GM18507 (cell line): ENCODE measurements around the gene MPZL2.
"Not testable (repeated sequence)": the region's sequence is repeated elsewhere in the genome, so short reads cannot be mapped to it uniquely, and the experiment has no call there.

Experiments
- DNase-seq: peaks from one replicate; pipeline ENCODE4 v3.0.0; 2011; ENCODE audit warnings: low read depth; ENCODE audit not compliant: insufficient read length; ENCODE audit errors: extremely low spot score
- FAIRE-seq: peaks from 2 replicates; lab custom pipeline; 2011; peaks lifted over from hg19 to GRCh38; lab: Jason Lieb, UNC

MPZL2 gene

GRCh38 chr11:118263695-118264568, at the start of gene MPZL2:
Gene MPZL2 (minus strand): TSS chr11:118264297. CDS start chr11:118264153, 144 bp downstream.
- FAIRE-seq (no peak), DNase-seq (no peak)

- no peak for FAIRE-seq
- no peak for DNase-seq
These were observed 49.1 kb upstream of the MPZL2 start for GRCh38 chr11:118313242-118313641.

GRCh38 chr11:118312328-118312727, 48.2 kb upstream of the MPZL2 start:
- FAIRE-seq = no peak

GRCh38 chr11:118311518-118311917, 47.4 kb upstream of the MPZL2 start:
- FAIRE-seq (no peak), DNase-seq (no peak)

More at GRCh38 chr11:118312328-118312727, 48.2 kb upstream of the MPZL2 start:
- DNase-seq = no peak

GRCh38 chr11:118310781-118311485, 46.8 kb upstream of the MPZL2 start:
- DNase-seq (no peak), FAIRE-seq (no peak)

GRCh38 chr11:118310271-118310670, 46.2 kb upstream of the MPZL2 start:
- DNase-seq (no peak), FAIRE-seq (no peak)

GRCh38 chr11:118308995-118309528, 45.0 kb upstream of the MPZL2 start:
- not testable (repeated sequence) for DNase-seq, FAIRE-seq

- no peak for FAIRE-seq
These were observed 42.5 kb upstream of the MPZL2 start for GRCh38 chr11:118306556-118306955.

GRCh38 chr11:118305726-118306125, 41.6 kb upstream of the MPZL2 start:
- no peak for FAIRE-seq

More at GRCh38 chr11:118306556-118306955, 42.5 kb upstream of the MPZL2 start:
- no peak for DNase-seq

GRCh38 chr11:118304568-118305248, 40.6 kb upstream of the MPZL2 start, which contains the start of gene CD3E:
Gene CD3E (plus strand): TSS chr11:118304730. CDS start chr11:118304953, 223 bp downstream.
- DNase-seq (no peak), FAIRE-seq (peak; percentile 15)

More at GRCh38 chr11:118305726-118306125, 41.6 kb upstream of the MPZL2 start:
- no peak for DNase-seq

GRCh38 chr11:118304227-118304567, 40.1 kb upstream of the MPZL2 start:
- no peak for DNase-seq
- FAIRE-seq = no peak

GRCh38 chr11:118301600-118302195, 37.6 kb upstream of the MPZL2 start:
- FAIRE-seq = no peak

GRCh38 chr11:118295815-118296454, 31.8 kb upstream of the MPZL2 start:
- FAIRE-seq (peak; percentile 63), DNase-seq (no peak)

More at GRCh38 chr11:118301600-118302195, 37.6 kb upstream of the MPZL2 start:
- no peak for DNase-seq

- no peak for FAIRE-seq
- DNase-seq = no peak
These were observed 31.1 kb upstream of the MPZL2 start for GRCh38 chr11:118295199-118295598.

GRCh38 chr11:118294053-118294452, 30.0 kb upstream of the MPZL2 start:
- no peak for DNase-seq

GRCh38 chr11:118291477-118292135, 27.5 kb upstream of the MPZL2 start:
- no peak for DNase-seq
- no peak for FAIRE-seq

More at GRCh38 chr11:118294053-118294452, 30.0 kb upstream of the MPZL2 start:
- no peak for FAIRE-seq

- FAIRE-seq (peak; percentile 74), DNase-seq (no peak)
These were observed 26.8 kb upstream of the MPZL2 start for GRCh38 chr11:118290923-118291322.

GRCh38 chr11:118289401-118289800, 25.3 kb upstream of the MPZL2 start:
- no peak for FAIRE-seq
- DNase-seq = no peak
